MM.1S (cell line): Measurements from ENCODE around the gene AVP.

Source experiments
- DNase-seq: peaks from one replicate; pipeline ENCODE4 v3.0.0-alpha.2; 2015
- H2AFZ ChIP-seq: fragments of 300-600 bp; sonication (generic); 2 replicates; pipeline ENCODE4 v1.6.0; 2016; ENCODE audit warnings: antibody characterized with exemption, low read length
- H3F3A ChIP-seq: fragments of 300-600 bp; sonication (generic); 2 replicates; pipeline ENCODE4 v1.6.1; 2016; ENCODE audit warnings: mild to moderate bottlenecking, antibody characterized with exemption, low read length, moderate library complexity, mixed read lengths; ENCODE audit not compliant: insufficient read depth
- H3K27ac ChIP-seq: fragments of 300-600 bp; sonication (generic); 2 replicates; pipeline ENCODE4 v1.5.1; 2016; ENCODE audit warnings: mild to moderate bottlenecking, low read length
- H3K27me3 ChIP-seq: fragments of 300-600 bp; sonication (generic); replicated peaks from 2 replicates; pipeline ENCODE4 v1.6.0; 2016; ENCODE audit warnings: low read length; ENCODE audit not compliant: insufficient read depth
- H3K36me3 ChIP-seq: fragments of 300-600 bp; sonication (generic); replicated peaks from 2 replicates; pipeline ENCODE4 v1.6.1; 2016; ENCODE audit warnings: mild to moderate bottlenecking, low read length, mixed read lengths; ENCODE audit not compliant: insufficient read depth
- H3K4me1 ChIP-seq: fragments of 300-600 bp; sonication (generic); 2 replicates; pipeline ENCODE4 v1.6.1; 2016; ENCODE audit warnings: low read length, mixed read lengths
- H3K4me2 ChIP-seq: fragments of 300-600 bp; sonication (generic); 2 replicates; pipeline ENCODE4 v1.6.0; 2016; ENCODE audit warnings: low read depth, low read length
- H3K4me3 ChIP-seq: fragments of 300-600 bp; sonication (generic); 2 replicates; pipeline ENCODE4 v1.5.1; 2016; ENCODE audit warnings: low read length, mixed read lengths
- H3K79me2 ChIP-seq: fragments of 300-600 bp; sonication (generic); 2 replicates; pipeline ENCODE4 v1.6.1; 2016; ENCODE audit warnings: mixed run types, low read length, mixed read lengths
- H3K9ac ChIP-seq: fragments of 300-600 bp; sonication (generic); 2 replicates; pipeline ENCODE4 v1.6.1; 2016; ENCODE audit warnings: low read length, mixed read lengths
- H3K9me2 ChIP-seq: fragments of 300-600 bp; sonication (generic); replicated peaks from 2 replicates; pipeline ENCODE4 v1.6.1; 2016; ENCODE audit warnings: mild to moderate bottlenecking, low read length, mixed read lengths; ENCODE audit not compliant: insufficient read depth
- H3K9me3 ChIP-seq: fragments of 300-600 bp; sonication (generic); replicated peaks from 2 replicates; pipeline ENCODE4 v1.6.1; 2016; ENCODE audit warnings: mild to moderate bottlenecking, low read length, mixed read lengths; ENCODE audit not compliant: insufficient read depth
- H4K20me1 ChIP-seq: fragments of 300-600 bp; sonication (generic); 2 replicates; pipeline ENCODE4 v1.6.1; 2016; ENCODE audit warnings: mild to moderate bottlenecking, low read length, moderate library complexity, mixed read lengths; ENCODE audit not compliant: insufficient read depth
- EZH2 ChIP-seq: fragments of 300-600 bp; sonication (generic); optimal IDR thresholded peaks from 2 replicates; pipeline ENCODE3; 2017; ENCODE audit warnings: low read depth, mild to moderate bottlenecking, antibody characterized with exemption, low read length, mixed read lengths
- EZH2phosphoT487 ChIP-seq: fragments of 300-600 bp; sonication (generic); IDR thresholded peaks from 2 replicates; pipeline ENCODE4 v1.6.1; 2018; ENCODE audit warnings: antibody characterized with exemption, low read length
- TF ChIP-seq, protein P1 (sequence below): fragments of 300-600 bp; sonication (generic); IDR thresholded peaks from 2 replicates; pipeline ENCODE4 v1.5.1; 2016; ENCODE audit warnings: antibody characterized with exemption, low read length, mixed read lengths

AVP gene

GRCh38 chr20:3040086-3040485 is 44.4 kb downstream of the AVP start:
- no peak for TF ChIP-seq EZH2phosphoT487
- TF ChIP-seq, protein P1, sequence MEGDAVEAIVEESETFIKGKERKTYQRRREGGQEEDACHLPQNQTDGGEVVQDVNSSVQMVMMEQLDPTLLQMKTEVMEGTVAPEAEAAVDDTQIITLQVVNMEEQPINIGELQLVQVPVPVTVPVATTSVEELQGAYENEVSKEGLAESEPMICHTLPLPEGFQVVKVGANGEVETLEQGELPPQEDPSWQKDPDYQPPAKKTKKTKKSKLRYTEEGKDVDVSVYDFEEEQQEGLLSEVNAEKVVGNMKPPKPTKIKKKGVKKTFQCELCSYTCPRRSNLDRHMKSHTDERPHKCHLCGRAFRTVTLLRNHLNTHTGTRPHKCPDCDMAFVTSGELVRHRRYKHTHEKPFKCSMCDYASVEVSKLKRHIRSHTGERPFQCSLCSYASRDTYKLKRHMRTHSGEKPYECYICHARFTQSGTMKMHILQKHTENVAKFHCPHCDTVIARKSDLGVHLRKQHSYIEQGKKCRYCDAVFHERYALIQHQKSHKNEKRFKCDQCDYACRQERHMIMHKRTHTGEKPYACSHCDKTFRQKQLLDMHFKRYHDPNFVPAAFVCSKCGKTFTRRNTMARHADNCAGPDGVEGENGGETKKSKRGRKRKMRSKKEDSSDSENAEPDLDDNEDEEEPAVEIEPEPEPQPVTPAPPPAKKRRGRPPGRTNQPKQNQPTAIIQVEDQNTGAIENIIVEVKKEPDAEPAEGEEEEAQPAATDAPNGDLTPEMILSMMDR, result no peak
- TF ChIP-seq EZH2, result no peak
- Histone ChIP-seq H4K20me1 (no peaks in the 10 kb centered on the region), H3K79me2 (no peaks in the 10 kb centered on the region), H3K4me1 (no peaks in the 10 kb centered on the region), H3K36me3 (peaks cover 4% of the 10 kb centered on the region; the same call in 1 of the 2 replicates), H3K9me2 (no peaks in the 10 kb centered on the region), H3K9ac (no peak overlapping the region), H3K4me3 (no peak overlapping the region), H3K27me3 (no peaks in the 10 kb centered on the region), H3F3A (no peaks in the 10 kb centered on the region), H3K4me2 (no peak overlapping the region), H3K27ac (no peak overlapping the region), H2AFZ (no peak overlapping the region), H3K9me3 (no peaks in the 10 kb centered on the region)
- no peak for DNase-seq

DNA sequence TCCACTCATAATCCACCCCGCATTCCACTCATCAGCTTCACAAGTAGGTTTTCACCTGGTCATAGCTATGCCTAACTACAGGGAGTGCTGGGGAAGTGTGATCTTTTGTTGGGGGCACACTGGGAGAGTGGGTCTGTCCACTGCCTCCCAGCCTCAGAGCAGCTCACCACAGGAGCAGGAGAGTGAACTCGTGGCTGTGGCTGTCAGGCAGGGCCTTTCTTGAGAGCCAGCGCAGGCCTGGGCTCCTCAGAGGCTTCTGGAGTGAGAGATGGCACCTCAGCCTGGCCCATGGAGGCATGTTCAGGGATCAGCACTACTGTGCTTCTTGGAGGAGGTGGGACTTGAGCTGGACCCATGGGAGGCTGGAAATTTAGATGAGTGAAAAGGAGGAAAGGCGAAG is 45.1 kb downstream of the AVP start:
- TF ChIP-seq EZH2, result no peak
- TF ChIP-seq, protein P1, result no peak
- TF ChIP-seq EZH2phosphoT487, result no peak
- Histone ChIP-seq H2AFZ (no peak overlapping the region), H3K27ac (no peak overlapping the region), H3K4me2 (no peak overlapping the region), H4K20me1 (no peaks in the 10 kb centered on the region), H3K9me3 (no peaks in the 10 kb centered on the region), H3K4me1 (no peaks in the 10 kb centered on the region), H3K4me3 (no peak overlapping the region), H3K79me2 (no peaks in the 10 kb centered on the region), H3K9me2 (no peaks in the 10 kb centered on the region), H3F3A (no peaks in the 10 kb centered on the region), H3K9ac (no peak overlapping the region), H3K36me3 (peaks cover 4% of the 10 kb centered on the region; the same call in 1 of the 2 replicates), H3K27me3 (no peaks in the 10 kb centered on the region)
- no peak for DNase-seq

GRCh38 chr20:3038454-3038853 is 46.1 kb downstream of the AVP start:
- Histone ChIP-seq H3F3A (no peaks in the 10 kb centered on the region), H3K27ac (no peak overlapping the region), H3K9me3 (no peaks in the 10 kb centered on the region), H3K36me3 (peaks cover 4% of the 10 kb centered on the region; the same call in 1 of the 2 replicates), H2AFZ (no peak overlapping the region), H3K4me1 (no peaks in the 10 kb centered on the region), H3K9me2 (no peaks in the 10 kb centered on the region), H4K20me1 (no peaks in the 10 kb centered on the region), H3K9ac (no peak overlapping the region), H3K79me2 (no peaks in the 10 kb centered on the region), H3K4me2 (no peak overlapping the region), H3K4me3 (no peak overlapping the region), H3K27me3 (no peaks in the 10 kb centered on the region)
- DNase-seq, result no peak
- no peak for TF ChIP-seq EZH2phosphoT487
- no peak for TF ChIP-seq EZH2
- TF ChIP-seq, protein P1, result no peak
